Panc1 (cell line): ENCODE results near the gene APOBEC3F. TPM values are rescaled to one million over a fixed set of nuclear protein-coding genes. Genes with fewer than 3 reads are reported as not detected.
"Not testable (repeated sequence)": the region's sequence is repeated elsewhere in the genome, so short reads cannot be mapped to it uniquely, and the experiment has no call there.

Source experiments
- ATAC-seq: fragments of 200-7000 bp; cut with Tn5 transposase; 2 replicates; pipeline ENCODE4 v1.9.1; 2020; ENCODE audit warnings: mild to moderate bottlenecking, moderate library complexity
- BruUV-seq: library from RNA; stranded (reverse); fragments of 400-500 nt; replicated peaks from 2 replicates; lab custom pipeline; 2021; lab: Mats Ljungman, UMichigan
- CTCF ChIA-PET: fragments of 300-600 bp; sonication (Branson Sonifier 250); formaldehyde crosslinking; loops from one replicate; lab custom pipeline; 2022; ENCODE audit warnings: antibody characterized with exemption; lab: Charles Lee
- POLR2A ChIA-PET: fragments of 300-600 bp; sonication (Branson Sonifier 250); formaldehyde crosslinking; loops from one replicate; lab custom pipeline; 2022; ENCODE audit warnings: antibody characterized with exemption; lab: Charles Lee
- DNase-seq: peaks from one replicate; pipeline ENCODE4 v3.0.0-alpha.2; 2010; ENCODE audit warnings: low read depth, low spot score
- H3K27ac ChIP-seq: 2 replicates; pipeline ENCODE4 v1.5.1; 2011; ENCODE audit warnings: mild to moderate bottlenecking, low read length, inconsistent platforms
- H3K27me3 ChIP-seq: fragments of 200-500 bp; sonication (Bioruptor generic); 2 replicates; pipeline ENCODE4 v1.6.0; 2014; ENCODE audit warnings: low read length, inconsistent platforms; ENCODE audit not compliant: control insufficient read depth, insufficient read depth
- H3K36me3 ChIP-seq: fragments of 200-500 bp; sonication (Bioruptor generic); 2 replicates; pipeline ENCODE4 v1.5.1; 2014; ENCODE audit warnings: inconsistent platforms, mild to moderate bottlenecking, low read length, moderate library complexity; ENCODE audit not compliant: control insufficient read depth, insufficient read depth
- H3K4me1 ChIP-seq: 2 replicates; pipeline ENCODE4 v1.5.1; 2011; ENCODE audit warnings: inconsistent platforms, mild to moderate bottlenecking, low read length, moderate library complexity; ENCODE audit not compliant: control insufficient read depth, insufficient read depth
- H3K4me3 ChIP-seq, 2 experiments: 2 replicates each; pipeline ENCODE4 v1.5.1; 2011 to 2012; ENCODE audit warnings: low read depth in 2 of 2, low read length in 2 of 2, mild to moderate bottlenecking in 2 of 2, inconsistent platforms in 1 of 2, moderate library complexity in 1 of 2
- H3K9me3 ChIP-seq: fragments of 200-500 bp; sonication (Bioruptor generic); 2 replicates; pipeline ENCODE4 v1.5.1; 2014; ENCODE audit warnings: low read depth, mild to moderate bottlenecking, inconsistent platforms, low read length, moderate library complexity; ENCODE audit not compliant: control insufficient read depth, insufficient read depth
- CTCF ChIP-seq: fragments of 450-650 bp; IDR thresholded peaks from 2 replicates; pipeline ENCODE4 v1.5.1; 2017; ENCODE audit warnings: mild to moderate bottlenecking
- POLR2AphosphoS5 ChIP-seq: IDR thresholded peaks from 2 replicates; pipeline ENCODE4 v1.6.1; 2012; ENCODE audit warnings: mild to moderate bottlenecking, low read depth, low read length, moderate library complexity
- SIN3A ChIP-seq: IDR thresholded peaks from 2 replicates; pipeline ENCODE4 v1.6.1; 2012; ENCODE audit warnings: low read depth, mild to moderate bottlenecking, low read length, moderate library complexity, borderline replicate concordance; ENCODE audit not compliant: insufficient read depth
- TCF7L2 ChIP-seq: IDR thresholded peaks from 2 replicates; pipeline ENCODE4 v1.6.1; 2011; ENCODE audit warnings: mild to moderate bottlenecking, low read depth, low read length, inconsistent platforms
- in situ Hi-C: cut with HindIII; loops from 2 replicates; pipeline ENCODE4 v1.10.0; 2016; ENCODE audit warnings: low sequenced_read_pairs, low pct_unique_long_range_greater_than_20kb
- intact Hi-C: fragments of 100-400 bp; cut with micrococcal nuclease; formaldehyde crosslinking; loops from one replicate; pipeline ENCODE4 v1.10.0; 2022; ENCODE audit not compliant: unreplicated experiment
- total RNA-seq: library from RNA; stranded (reverse); gene quantifications from one replicate; pipeline ENCODE4 v1.2.1, GENCODE V29; 2021; ENCODE audit not compliant: unreplicated experiment
- TF ChIP-seq, protein P1 (sequence below), 2 experiments: IDR thresholded peaks; 2 replicates each; pipeline ENCODE4 v1.6.1; 2011 to 2012; ENCODE audit warnings: low read depth in 2 of 2, control low read depth in 1 of 2, low read length in 1 of 2, mild to moderate bottlenecking in 1 of 2, moderate library complexity in 1 of 2; ENCODE audit not compliant: insufficient read depth in 1 of 2

APOBEC3F gene
- total RNA-seq, 1 experiment from 2014 or later, result 7.7 TPM

- ATAC-seq (no peak), DNase-seq (no peak)
- POLR2A ChIA-PET, result interaction anchor here (0.7 kb wide), 1 partner anchor 254 kb away, joined by 3 read pairs; no protein-coding TSS in a partner anchor
- no peak overlapping the region for H3K4me3 ChIP-seq
- TF ChIP-seq SIN3A (no peak), POLR2AphosphoS5 (no peak), CTCF (no peak), TCF7L2 (no peak)
- TF ChIP-seq, protein P1, sequence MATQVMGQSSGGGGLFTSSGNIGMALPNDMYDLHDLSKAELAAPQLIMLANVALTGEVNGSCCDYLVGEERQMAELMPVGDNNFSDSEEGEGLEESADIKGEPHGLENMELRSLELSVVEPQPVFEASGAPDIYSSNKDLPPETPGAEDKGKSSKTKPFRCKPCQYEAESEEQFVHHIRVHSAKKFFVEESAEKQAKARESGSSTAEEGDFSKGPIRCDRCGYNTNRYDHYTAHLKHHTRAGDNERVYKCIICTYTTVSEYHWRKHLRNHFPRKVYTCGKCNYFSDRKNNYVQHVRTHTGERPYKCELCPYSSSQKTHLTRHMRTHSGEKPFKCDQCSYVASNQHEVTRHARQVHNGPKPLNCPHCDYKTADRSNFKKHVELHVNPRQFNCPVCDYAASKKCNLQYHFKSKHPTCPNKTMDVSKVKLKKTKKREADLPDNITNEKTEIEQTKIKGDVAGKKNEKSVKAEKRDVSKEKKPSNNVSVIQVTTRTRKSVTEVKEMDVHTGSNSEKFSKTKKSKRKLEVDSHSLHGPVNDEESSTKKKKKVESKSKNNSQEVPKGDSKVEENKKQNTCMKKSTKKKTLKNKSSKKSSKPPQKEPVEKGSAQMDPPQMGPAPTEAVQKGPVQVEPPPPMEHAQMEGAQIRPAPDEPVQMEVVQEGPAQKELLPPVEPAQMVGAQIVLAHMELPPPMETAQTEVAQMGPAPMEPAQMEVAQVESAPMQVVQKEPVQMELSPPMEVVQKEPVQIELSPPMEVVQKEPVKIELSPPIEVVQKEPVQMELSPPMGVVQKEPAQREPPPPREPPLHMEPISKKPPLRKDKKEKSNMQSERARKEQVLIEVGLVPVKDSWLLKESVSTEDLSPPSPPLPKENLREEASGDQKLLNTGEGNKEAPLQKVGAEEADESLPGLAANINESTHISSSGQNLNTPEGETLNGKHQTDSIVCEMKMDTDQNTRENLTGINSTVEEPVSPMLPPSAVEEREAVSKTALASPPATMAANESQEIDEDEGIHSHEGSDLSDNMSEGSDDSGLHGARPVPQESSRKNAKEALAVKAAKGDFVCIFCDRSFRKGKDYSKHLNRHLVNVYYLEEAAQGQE (IDR thresholded peaks at IDR 0.05; ENCODE audit: insufficient read depth in 1 of 2, low read depth in 2 of 2, low read length in 1 of 2), result no peak
- H3K27me3 ChIP-seq, result no peaks in the 10 kb centered on the region
- in situ Hi-C loops, result no loop called here
- intact Hi-C loops, result no loop called here
- no peaks in the 10 kb centered on the region for H3K4me1 ChIP-seq
- BruUV-seq, result no TSS peak
- H3K27ac ChIP-seq, result no peak overlapping the region
- CTCF ChIA-PET, result no interaction called here
- no peaks in the 10 kb centered on the region for H3K9me3 ChIP-seq
- H3K36me3 ChIP-seq, result no peaks in the 10 kb centered on the region
Measured at GRCh38 chr22:39029227-39029626, 11.4 kb upstream of the APOBEC3F start.

DNA sequence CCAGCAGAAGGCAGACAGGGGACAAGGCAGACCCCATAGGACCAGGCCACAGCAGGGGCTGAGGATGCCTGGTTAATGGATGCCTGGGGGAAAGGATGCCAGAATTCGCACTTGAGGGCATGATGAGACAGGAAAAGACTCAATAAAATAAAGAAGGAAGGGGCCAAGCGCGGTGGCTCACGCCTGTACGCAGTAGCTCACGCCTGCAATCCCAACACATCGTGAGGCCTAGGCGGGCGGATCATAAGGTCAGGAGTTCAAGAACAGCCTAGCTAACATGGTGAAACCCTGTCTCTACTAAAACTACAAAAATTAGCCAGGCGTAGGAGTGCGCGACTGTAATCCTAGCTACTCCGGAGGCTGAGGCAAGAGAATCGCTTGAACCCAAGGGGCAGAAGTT, 10.0 kb upstream of the APOBEC3F start:
- Histone ChIP-seq H3K27ac (no peak overlapping the region), H3K27me3 (no peaks in the 10 kb centered on the region), H3K36me3 (no peaks in the 10 kb centered on the region), H3K9me3 (no peaks in the 10 kb centered on the region), H3K4me3 (no peak overlapping the region), H3K4me1 (no peaks in the 10 kb centered on the region)
- in situ Hi-C loops (no loop called here), intact Hi-C loops (no loop called here)
- ATAC-seq, result no peak
- DNase-seq, result no peak
- TF ChIP-seq, protein P1 (IDR thresholded peaks at IDR 0.05; ENCODE audit: insufficient read depth in 1 of 2, low read depth in 2 of 2, low read length in 1 of 2), result no peak
- TF ChIP-seq CTCF (no peak), POLR2AphosphoS5 (no peak), TCF7L2 (no peak), SIN3A (no peak)
- ChIA-PET CTCF (interaction anchor here (0.7 kb wide), 1 partner anchor 335 kb away, joined by 3 read pairs; no protein-coding TSS in a partner anchor), POLR2A (no interaction called here)
- BruUV-seq, result no TSS peak

DNA sequence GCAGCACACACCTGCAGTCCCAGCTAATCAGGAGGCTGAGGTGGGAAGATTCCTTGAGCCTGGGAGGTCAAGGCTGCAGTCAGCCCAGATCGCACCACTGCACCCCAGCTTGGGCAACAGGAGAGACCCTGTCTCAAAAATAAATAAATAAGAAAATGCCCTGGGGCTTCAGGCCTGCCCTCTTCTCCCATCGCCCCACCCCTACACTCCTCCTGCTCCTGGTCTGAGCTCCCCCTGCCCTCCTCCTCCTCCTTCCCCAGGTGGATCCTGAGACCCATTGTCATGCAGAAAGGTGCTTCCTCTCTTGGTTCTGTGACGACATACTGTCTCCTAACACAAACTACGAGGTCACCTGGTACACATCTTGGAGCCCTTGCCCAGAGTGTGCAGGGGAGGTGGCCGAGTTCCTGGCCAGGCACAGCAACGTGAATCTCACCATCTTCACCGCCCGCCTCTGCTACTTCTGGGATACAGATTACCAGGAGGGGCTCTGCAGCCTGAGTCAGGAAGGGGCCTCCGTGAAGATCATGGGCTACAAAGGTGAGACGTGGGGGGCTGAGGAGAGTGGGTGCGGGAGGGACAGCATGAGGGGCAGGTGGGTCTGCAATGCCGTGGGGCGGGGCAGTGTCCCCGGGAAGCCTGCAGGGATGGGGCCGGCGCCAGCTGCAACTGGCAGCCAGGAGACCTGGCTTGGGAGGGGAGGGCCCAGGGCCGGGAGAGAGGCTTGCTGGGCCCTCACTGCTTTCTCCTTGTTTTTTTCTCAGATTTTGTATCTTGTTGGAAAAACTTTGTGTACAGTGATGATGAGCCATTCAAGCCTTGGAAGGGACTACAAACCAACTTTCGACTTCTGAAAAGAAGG, 9.0 kb upstream of the APOBEC3F start:
- in situ Hi-C loops, H3K4me3 ChIP-seq, H3K27ac ChIP-seq, BruUV-seq, H3K27me3 ChIP-seq, H3K36me3 ChIP-seq, POLR2A ChIA-PET, intact Hi-C loops, H3K4me1 ChIP-seq, H3K9me3 ChIP-seq, ATAC-seq, CTCF ChIA-PET, DNase-seq: not testable (repeated sequence)
